HCT116 (cell line): ENCODE data around the gene MFGE8. TPM values are rescaled to one million over a fixed set of nuclear protein-coding genes. Genes with fewer than 3 reads are reported as not detected.

ENCODE experiments used
- ATAC-seq: fragments of 200-7000 bp; cut with Tn5 transposase; 2 replicates; pipeline ENCODE4 v1.9.1; 2020; ENCODE audit warnings: mild to moderate bottlenecking, moderate library complexity
- BruUV-seq: library from RNA; stranded (reverse); fragments of 400-500 nt; replicated peaks from 2 replicates; lab custom pipeline; 2021; lab: Mats Ljungman, UMichigan
- CTCF ChIA-PET: fragments of 300-600 bp; sonication (Branson Sonifier 250); formaldehyde crosslinking; loops from one replicate; lab custom pipeline; 2021; ENCODE audit warnings: antibody characterized with exemption; lab: Charles Lee
- POLR2A ChIA-PET: fragments of 300-600, 350-600 bp; sonication (Branson Sonifier 250); formaldehyde crosslinking; loops from one replicate; lab custom pipeline; 2021; ENCODE audit warnings: antibody characterized with exemption; lab: Charles Lee
- RAD21 ChIA-PET, 2 experiments: fragments of 300-600 bp; sonication (Branson Sonifier 250); formaldehyde crosslinking; loops; one replicate each; lab custom pipeline; 2023; ENCODE audit warnings: low total read pairs in 2 of 2; ENCODE audit not compliant: uncharacterized antibody in 2 of 2, unreplicated experiment in 2 of 2, low non-redundant PET in 1 of 2; lab: Charles Lee
- DNase-seq: peaks from one replicate; pipeline ENCODE4 v3.0.0-alpha.2; 2010; ENCODE audit warnings: low read depth, low spot score
- H2AFZ ChIP-seq: fragments of 200-600 bp; shearing (Covaris generic), sonication (generic); 2 replicates; pipeline ENCODE4 v1.6.1; 2017; ENCODE audit warnings: low read depth, mixed run types, mixed read lengths, antibody characterized with exemption, low read length; ENCODE audit not compliant: poor library complexity, severe bottlenecking
- H3K27ac ChIP-seq: 2 replicates; pipeline ENCODE4 v1.5.1; 2012; ENCODE audit warnings: low read depth, low read length
- H3K27me3 ChIP-seq: fragments of 200-600 bp; sonication (generic); 2 replicates; pipeline ENCODE4 v1.6.1; 2016; ENCODE audit warnings: mixed run types, low read length, mixed read lengths; ENCODE audit not compliant: insufficient read depth
- H3K36me3 ChIP-seq, 2 experiments: fragments of 200-500 bp in 1 of 2; fragments of 200-600 bp in 1 of 2; sonication (Bioruptor generic) in 1 of 2; sonication (generic) in 1 of 2; 2 replicates each; pipeline versions ENCODE4 v1.5.1 to v1.6.1; 2014 to 2016; ENCODE audit warnings: low read length in 2 of 2, inconsistent platforms in 1 of 2, mixed read lengths in 1 of 2, mixed run types in 1 of 2; ENCODE audit not compliant: insufficient read depth in 2 of 2, control insufficient read depth in 1 of 2
- H3K4me1 ChIP-seq, 2 experiments: fragments of 200-600 bp in 1 of 2; sonication (generic) in 1 of 2; 2 replicates each; pipeline versions ENCODE4 v1.5.1 to v1.6.1; 2012 to 2017; ENCODE audit warnings: low read length in 2 of 2, inconsistent platforms in 1 of 2, mild to moderate bottlenecking in 1 of 2, mixed read lengths in 1 of 2, mixed run types in 1 of 2, moderate library complexity in 1 of 2; ENCODE audit not compliant: insufficient read depth in 2 of 2, control insufficient read depth in 1 of 2
- H3K4me2 ChIP-seq: fragments of 200-600 bp; sonication (generic); 2 replicates; pipeline ENCODE4 v1.6.1; 2017; ENCODE audit warnings: mixed run types, low read length, mixed read lengths
- H3K4me3 ChIP-seq, 2 experiments: fragments of 200-600 bp in 1 of 2; sonication (generic) in 1 of 2; replicated peaks in 1 of 2; 2 replicates each; pipeline ENCODE4 v1.5.1; 2011 to 2016; ENCODE audit warnings: low read length in 2 of 2, control low read depth in 1 of 2, low read depth in 1 of 2, mild to moderate bottlenecking in 1 of 2, mixed read lengths in 1 of 2, mixed run types in 1 of 2
- H3K79me2 ChIP-seq: fragments of 200-600 bp; sonication (generic); 2 replicates; pipeline ENCODE4 v1.6.1; 2017; ENCODE audit warnings: mild to moderate bottlenecking, mixed run types, low read length, moderate library complexity, mixed read lengths; ENCODE audit not compliant: insufficient read depth
- H3K9ac ChIP-seq: fragments of 200-600 bp; sonication (generic); 2 replicates; pipeline ENCODE4 v1.6.1; 2016; ENCODE audit warnings: low read length, mixed read lengths
- H3K9me2 ChIP-seq: fragments of 200-600 bp; sonication (generic), shearing (Covaris generic); 2 replicates; pipeline ENCODE4 v1.6.1; 2017; ENCODE audit warnings: mixed run types, mild to moderate bottlenecking, moderate library complexity; ENCODE audit not compliant: insufficient read depth
- H3K9me3 ChIP-seq, 2 experiments: fragments of 200-500 bp in 1 of 2; fragments of 200-600 bp in 1 of 2; sonication (Bioruptor generic) in 1 of 2; sonication (generic) in 1 of 2; 2 replicates each; pipeline ENCODE4 v1.6.1; 2014 to 2017; ENCODE audit warnings: low read length in 2 of 2, mixed read lengths in 2 of 2, inconsistent platforms in 1 of 2, low read depth in 1 of 2, mild to moderate bottlenecking in 1 of 2, mixed run types in 1 of 2, moderate library complexity in 1 of 2; ENCODE audit not compliant: control insufficient read depth in 1 of 2, insufficient read depth in 1 of 2
- H4K20me1 ChIP-seq: fragments of 200-600 bp; sonication (generic), shearing (Covaris generic); 2 replicates; pipeline ENCODE4 v1.6.1; 2017; ENCODE audit warnings: mixed run types, mild to moderate bottlenecking, moderate library complexity; ENCODE audit not compliant: insufficient read depth
- ATF3 ChIP-seq: IDR thresholded peaks from 2 replicates; pipeline ENCODE4 v1.6.1; 2012
- CBX3 ChIP-seq: IDR thresholded peaks from 2 replicates; pipeline ENCODE4 v1.6.1; 2012; ENCODE audit warnings: low read depth
- CEBPB ChIP-seq: IDR thresholded peaks from 2 replicates; pipeline ENCODE4 v1.6.1; 2012; ENCODE audit warnings: low read depth
- CTCF ChIP-seq, 3 experiments: fragments of 200-600 bp in 1 of 3; sonication (generic) in 1 of 3; IDR thresholded peaks in 2 of 3; conservative IDR thresholded peaks in 1 of 3; 2 replicates each; pipeline ENCODE4 v1.5.1; 2012 to 2017; ENCODE audit warnings: low read depth in 2 of 3, low read length in 2 of 3, antibody characterized with exemption in 1 of 3, borderline replicate concordance in 1 of 3, control low read depth in 1 of 3, mild to moderate bottlenecking in 1 of 3, mixed read lengths in 1 of 3, mixed run types in 1 of 3, moderate library complexity in 1 of 3; ENCODE audit not compliant: insufficient read depth in 1 of 3
- EGR1 ChIP-seq: IDR thresholded peaks from 2 replicates; pipeline ENCODE4 v1.6.1; 2012; ENCODE audit warnings: low read depth
- EZH2 ChIP-seq: fragments of 200-600 bp; sonication (generic); IDR thresholded peaks from 2 replicates; pipeline ENCODE4 v1.6.1; 2017; ENCODE audit warnings: antibody characterized with exemption, mixed run types
- EZH2phosphoT487 ChIP-seq: fragments of 200-600 bp; IDR thresholded peaks from 2 replicates; pipeline ENCODE4 v1.6.1; 2018; ENCODE audit warnings: antibody characterized with exemption, borderline replicate concordance
- FOSL1 ChIP-seq: IDR thresholded peaks from 2 replicates; pipeline ENCODE4 v1.6.1; 2012; ENCODE audit warnings: low read depth
- JUND ChIP-seq: IDR thresholded peaks from 2 replicates; pipeline ENCODE4 v1.6.1; 2012
- MAX ChIP-seq: IDR thresholded peaks from 2 replicates; pipeline ENCODE4 v1.6.1; 2012
- POLR2A ChIP-seq: IDR thresholded peaks from 2 replicates; pipeline ENCODE4 v1.7.0; 2011; ENCODE audit warnings: borderline replicate concordance; ENCODE audit not compliant: insufficient read depth, insufficient read length; ENCODE audit errors: extremely low read depth
- POLR2AphosphoS5 ChIP-seq: IDR thresholded peaks from 2 replicates; pipeline ENCODE4 v1.6.1; 2011; ENCODE audit warnings: mild to moderate bottlenecking, low read depth, low read length, moderate library complexity
- RAD21 ChIP-seq: IDR thresholded peaks from 2 replicates; pipeline ENCODE4 v1.6.1; 2012; ENCODE audit warnings: low read depth, mild to moderate bottlenecking
- REST ChIP-seq: IDR thresholded peaks from 2 replicates; pipeline ENCODE4 v1.6.1; 2012; ENCODE audit warnings: low read depth
- SIN3A ChIP-seq: IDR thresholded peaks from 2 replicates; pipeline ENCODE4 v1.6.1; 2012; ENCODE audit warnings: low read depth
- SP1 ChIP-seq: IDR thresholded peaks from 2 replicates; pipeline ENCODE4 v1.6.1; 2012; ENCODE audit warnings: low read depth
- SRF ChIP-seq: IDR thresholded peaks from 2 replicates; pipeline ENCODE4 v1.6.1; 2012; ENCODE audit warnings: low read depth
- TCF7L2 ChIP-seq: IDR thresholded peaks from 2 replicates; pipeline ENCODE4 v1.7.0; 2011; ENCODE audit warnings: borderline replicate concordance, inconsistent platforms; ENCODE audit not compliant: insufficient read depth, insufficient read length; ENCODE audit errors: extremely low read depth
- YY1 ChIP-seq: IDR thresholded peaks from 2 replicates; pipeline ENCODE4 v1.6.1; 2011; ENCODE audit warnings: low read length, low read depth, moderate library complexity, mild to moderate bottlenecking; ENCODE audit not compliant: insufficient replicate concordance; ENCODE audit errors: extremely low read depth
- ZFX ChIP-seq: fragments of 450-650 bp; IDR thresholded peaks from 2 replicates; pipeline ENCODE4 v1.6.1; 2017
- ZNF274 ChIP-seq: fragments of 200-500 bp; sonication (Bioruptor generic); IDR thresholded peaks from 2 replicates; pipeline ENCODE4 v1.6.1; 2014; ENCODE audit warnings: mild to moderate bottlenecking, low read depth, low read length, inconsistent platforms
- intact Hi-C: fragments of 100-400 bp; cut with micrococcal nuclease; formaldehyde crosslinking; loops from 2 replicates; pipeline ENCODE4 v1.10.0; 2022
- total RNA-seq: library from RNA; stranded (reverse); gene quantifications from one replicate; pipeline ENCODE4 v1.2.1, GENCODE V29; 2021; ENCODE audit not compliant: unreplicated experiment

MFGE8 gene
- total RNA-seq, 1 experiment from 2014 or later = 70.7 TPM

GRCh38 chr15:88911766-88912118 is 1.4 kb downstream of the MFGE8 start:
- H3K4me2 ChIP-seq = peak overlapping the region; percentile 94
- H3K9me2 ChIP-seq = no peaks in the 10 kb centered on the region
- H2AFZ ChIP-seq = no peak overlapping the region
- DNase-seq (no peak), ATAC-seq (peak; percentile 66)
- H4K20me1 ChIP-seq = no peaks in the 10 kb centered on the region
- TSS peak; percentile 46 for BruUV-seq
- no peaks in the 10 kb centered on the region for H3K27me3 ChIP-seq
- H3K4me3 ChIP-seq = peak overlapping the region; percentile 69 to 76
- RAD21 ChIA-PET = interaction anchor here in 1 of 2 experiments (0.6 kb wide), 1 partner anchor 335 kb away, joined by 4 read pairs; no protein-coding TSS in a partner anchor
- H3K4me1 ChIP-seq = peaks cover 19 to 38% of the 10 kb centered on the region in 2 experiments
- no peaks in the 10 kb centered on the region for H3K36me3 ChIP-seq
- H3K79me2 ChIP-seq = 0 out of 2 replicates have a peak, but pooled peaks cover 6% of the 10 kb centered on the region
- H3K27ac ChIP-seq = peak overlapping the region; percentile 84
- POLR2A ChIA-PET = interaction anchor here (0.7 to 1.4 kb wide), 9 partner anchors 9 to 256 kb away, joined by 3 to 9 read pairs (median 3); partner anchors contain the start of genes ABHD2 and HAPLN3
- H3K9me3 ChIP-seq = no peaks in the 10 kb centered on the region
- H3K9ac ChIP-seq = peak overlapping the region; percentile 70
- CTCF ChIA-PET = interaction anchor here (1.0 to 1.5 kb wide), 7 partner anchors 9 to 266 kb away, joined by 3 to 7 read pairs (median 6); no protein-coding TSS in a partner anchor
- intact Hi-C loops = no loop called here
- peak; percentile 77 for TF ChIP-seq SP1
- TF ChIP-seq MAX = peak; percentile 33; the same call in 1 of the 2 replicates
- TF ChIP-seq ATF3 = no peak
- TF ChIP-seq POLR2A = no peak
- TF ChIP-seq CBX3 = no peak
- no peak for TF ChIP-seq REST
- peak; percentile 14 for TF ChIP-seq YY1
- peak; percentile 57; the same call in 1 of the 2 replicates for TF ChIP-seq SIN3A
- peak; percentile 54; the same call in 1 of the 2 replicates for TF ChIP-seq FOSL1
- TF ChIP-seq EGR1 = peak; percentile 96
- TF ChIP-seq ZFX = no peak
- TF ChIP-seq TCF7L2 = no peak
- TF ChIP-seq CTCF (IDR thresholded peaks at IDR 0.05 in 2 of 3, conservative IDR thresholded peaks at IDR 0.05 in 1 of 3; ENCODE audit: borderline replicate concordance in 1 of 3, insufficient read depth in 1 of 3, low read depth in 2 of 3, low read length in 2 of 3) = peak in 1 of 3 experiments; percentile 13; a peak in 2 of 6 replicates
- TF ChIP-seq ZNF274 = no peak
- TF ChIP-seq RAD21 = no peak
- no peak for TF ChIP-seq EZH2phosphoT487
- TF ChIP-seq CEBPB = no peak
- peak; percentile 68 for TF ChIP-seq POLR2AphosphoS5
- TF ChIP-seq JUND = no peak; the same call in 1 of the 2 replicates
- no peak for TF ChIP-seq EZH2
- no peak for TF ChIP-seq SRF
